GM18505 (cell line): ENCODE measurements around the gene KIF24.

ENCODE experiments used
- ATAC-seq: cut with Tn5 transposase; IDR thresholded peaks from one replicate; pipeline ENCODE4 v1.9.1; 2021; ENCODE audit not compliant: unreplicated experiment
- POLR2A ChIP-seq: IDR thresholded peaks from 4 replicates; pipeline ENCODE4 v1.6.1; 2011; ENCODE audit warnings: borderline replicate concordance; ENCODE audit not compliant: insufficient read depth, insufficient read length; ENCODE audit errors: extremely low read depth

KIF24 gene

GRCh38 chr9:34328987-34329832 is at the start of gene KIF24, which contains the start of gene NUDT2:
KIF24 (minus strand) TSS chr9:34329268; CDS start chr9:34311346, 17,922 bp downstream.
NUDT2 (plus strand) TSS chr9:34329569; CDS start chr9:34339040, 9,471 bp downstream.
- peak; percentile 86 for TF ChIP-seq POLR2A
- ATAC-seq, result peak; percentile 91

- ATAC-seq, result no peak
- no peak for TF ChIP-seq POLR2A
These were observed 49.5 kb upstream of the KIF24 start for GRCh38 chr9:34378376-34379060.

DNA sequence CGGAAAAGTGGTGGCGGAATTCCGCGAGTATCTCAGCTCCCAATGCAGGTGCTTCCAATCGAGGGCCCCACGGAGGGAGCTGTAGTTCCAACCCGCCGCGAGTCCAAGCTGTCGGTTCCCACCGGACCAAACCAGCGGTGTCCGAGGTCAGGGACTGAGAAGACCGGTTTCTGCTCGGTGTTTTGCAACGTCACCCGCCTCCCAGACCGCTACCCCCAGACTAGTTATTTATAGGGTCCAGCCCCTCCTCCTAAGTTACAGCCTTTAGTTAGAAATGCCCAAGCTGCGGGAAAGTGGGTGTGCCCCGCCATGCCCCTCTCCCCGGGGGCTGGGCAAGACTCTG is 48.3 kb upstream of the KIF24 start:
- no peak for TF ChIP-seq POLR2A
- no peak for ATAC-seq

- TF ChIP-seq POLR2A, result no peak
- peak; percentile 82 for ATAC-seq
These were observed 47.7 kb upstream of the KIF24 start, which contains the start of gene MYORG for GRCh38 chr9:34376596-34377403. MYORG (minus strand) TSS chr9:34376898; CDS start chr9:34372943, 3,955 bp downstream.

- TF ChIP-seq POLR2A, result no peak
- ATAC-seq, result no peak
These were observed 47.0 kb upstream of the KIF24 start for GRCh38 chr9:34375901-34376595.

DNA sequence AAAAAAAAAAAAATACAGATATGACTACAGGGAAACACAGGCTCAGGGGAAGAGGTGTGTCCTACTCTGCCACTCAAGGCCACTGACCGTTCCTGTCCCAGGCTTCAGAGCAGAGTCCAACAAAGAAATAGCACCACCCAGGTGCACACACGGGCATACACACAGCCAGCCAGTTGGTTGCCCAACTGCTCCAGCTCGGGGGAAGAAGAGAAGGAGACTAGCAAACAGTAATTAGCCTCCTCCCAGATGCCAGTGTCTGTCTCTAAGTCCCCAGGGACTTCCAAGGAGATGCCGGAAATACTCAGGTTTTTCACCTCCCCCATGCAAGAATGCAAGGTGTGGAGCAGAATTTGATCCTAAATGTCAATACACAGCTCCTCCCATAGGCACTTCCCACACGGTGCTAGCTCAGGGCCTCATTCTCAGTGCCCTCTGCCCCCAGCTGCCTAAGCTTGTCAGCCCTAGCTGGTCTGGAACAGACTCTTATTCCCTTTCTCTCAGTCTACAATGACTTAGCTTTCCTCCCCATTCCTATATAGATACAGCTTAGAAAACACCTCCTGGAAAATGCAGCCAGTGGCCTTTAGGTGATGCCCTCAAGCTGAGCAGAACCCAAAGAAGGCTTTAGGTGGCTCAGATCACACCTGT is 46.0 kb upstream of the KIF24 start:
- ATAC-seq, result no peak
- TF ChIP-seq POLR2A, result no peak

GRCh38 chr9:34374339-34374738 is 45.3 kb upstream of the KIF24 start:
- ATAC-seq, result no peak
- TF ChIP-seq POLR2A, result no peak

- no peak for TF ChIP-seq POLR2A
- no peak for ATAC-seq
These were observed 44.7 kb upstream of the KIF24 start for GRCh38 chr9:34373749-34374148.

GRCh38 chr9:34372467-34373011 is 43.5 kb upstream of the KIF24 start:
- TF ChIP-seq POLR2A, result no peak
- ATAC-seq, result no peak

- no peak for TF ChIP-seq POLR2A
- no peak for ATAC-seq
These were observed 42.9 kb upstream of the KIF24 start for GRCh38 chr9:34371886-34372466.

DNA sequence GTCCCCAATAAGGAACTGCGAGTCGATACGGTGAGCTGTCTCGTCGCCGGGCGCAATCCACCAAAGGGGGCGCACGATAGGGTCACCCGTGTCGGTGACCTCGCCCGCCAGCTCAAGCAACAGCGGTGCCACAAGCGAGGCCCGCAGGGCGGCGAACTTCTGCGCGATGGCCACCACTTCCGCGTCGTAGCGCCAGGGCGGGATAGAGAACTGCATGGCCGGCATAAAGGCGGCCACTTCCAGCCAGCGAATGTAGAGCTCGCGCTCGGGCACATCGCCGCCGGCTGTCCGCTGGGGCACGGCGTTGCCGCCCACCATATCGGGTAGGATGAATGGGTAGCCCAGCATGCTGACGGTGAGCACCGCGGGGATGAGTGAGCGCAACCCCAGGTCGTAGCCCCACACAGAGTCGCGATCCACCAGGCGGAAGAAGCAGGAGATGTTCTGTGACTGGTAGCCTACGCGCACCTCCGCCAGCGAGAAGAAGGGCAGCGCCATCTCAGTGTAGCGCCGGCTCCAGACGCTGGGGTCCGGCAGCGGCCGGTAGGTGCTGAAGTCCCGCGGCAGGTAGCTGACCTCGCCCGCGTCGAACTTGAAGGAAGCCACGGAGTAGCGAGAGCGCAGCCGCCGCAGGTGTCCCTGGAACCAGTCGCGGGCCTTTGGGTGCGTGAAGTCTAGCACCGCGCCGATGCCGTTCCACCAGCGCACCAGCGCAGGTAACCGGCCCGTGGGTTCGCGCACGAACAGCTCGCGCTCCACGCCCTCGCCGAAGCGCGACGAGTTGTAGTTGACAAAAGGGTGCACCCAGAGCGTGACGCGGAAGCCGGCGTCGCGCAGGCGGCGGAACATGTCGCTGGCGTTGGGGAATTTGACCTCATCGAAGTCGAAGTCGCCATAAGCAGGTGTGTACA is 42.2 kb upstream of the KIF24 start:
- TF ChIP-seq POLR2A, result no peak
- ATAC-seq, result no peak
